HFF-Myc (cell line): ENCODE measurements around the gene MRGPRF.

Experiments
- DNase-seq: peaks from one replicate; pipeline ENCODE4 v3.0.0-alpha.2; 2011; ENCODE audit warnings: low read depth; ENCODE audit errors: extremely low read depth
- H3K4me3 ChIP-seq: replicated peaks from 2 replicates; pipeline ENCODE4 v1.5.1; 2011; ENCODE audit warnings: low read depth, mild to moderate bottlenecking, control low read depth, low read length
- CTCF ChIP-seq: IDR thresholded peaks from 2 replicates; pipeline ENCODE4 v1.5.1; 2012; ENCODE audit warnings: mild to moderate bottlenecking, low read depth, low read length, control low read depth; ENCODE audit errors: missing control alignments

MRGPRF gene

GRCh38 chr11:68980776-68981065 lies 32.3 kb downstream of the MRGPRF start, which contains the start of gene MRGPRD:
Gene MRGPRD, minus strand, starts transcription at chr11:68980986. Its CDS starts 0 bp downstream, at chr11:68980986.
- DNase-seq: no peak
- TF ChIP-seq CTCF: no peak
- no peak within 1 kb of the TSS for H3K4me3 ChIP-seq

- no peak overlapping the region for H3K4me3 ChIP-seq
- TF ChIP-seq CTCF: no peak
- DNase-seq: no peak
Observed at GRCh38 chr11:68979931-68980775, 32.9 kb downstream of the MRGPRF start.

GRCh38 chr11:68978931-68979594 lies 34.0 kb downstream of the MRGPRF start:
- DNase-seq: no peak

GRCh38 chr11:68978626-68978930 lies 34.5 kb downstream of the MRGPRF start:
- no peak for TF ChIP-seq CTCF
- no peak overlapping the region for H3K4me3 ChIP-seq
- no peak for DNase-seq

More at GRCh38 chr11:68978931-68979594, 34.0 kb downstream of the MRGPRF start:
- no peak overlapping the region for H3K4me3 ChIP-seq
- TF ChIP-seq CTCF: no peak

GRCh38 chr11:68977781-68978625 lies 35.0 kb downstream of the MRGPRF start:
- H3K4me3 ChIP-seq: no peak overlapping the region
- DNase-seq: no peak
- TF ChIP-seq CTCF: no peak

- no peak overlapping the region for H3K4me3 ChIP-seq
- DNase-seq: no peak
- TF ChIP-seq CTCF: no peak
Observed at GRCh38 chr11:68976563-68976962, 36.5 kb downstream of the MRGPRF start.
